HEK293 (cell line): ENCODE results near the gene R3HDM2.

Experiments
- CTCF ChIA-PET: fragments of 350-600 bp; formaldehyde crosslinking; extraction: SDS; loops from one replicate; lab custom pipeline; 2021; ENCODE audit warnings: antibody characterized with exemption; lab: Yijun Ruan, JAX
- POLR2A ChIA-PET: fragments of 300-600 bp; formaldehyde crosslinking; extraction: SDS; loops from one replicate; lab custom pipeline; 2020; ENCODE audit warnings: antibody characterized with exemption, inconsistent platforms; lab: Yijun Ruan, JAX
- H3K27ac ChIP-seq: fragments of 200-500 bp; sonication (Bioruptor generic); 2 replicates; pipeline ENCODE4 v1.5.1; 2014; ENCODE audit warnings: low read depth, low read length, control low read depth, inconsistent platforms; ENCODE audit errors: extremely low read depth
- H3K36me3 ChIP-seq, 2 experiments: fragments of 200-500 bp in 1 of 2; sonication (Bioruptor generic) in 1 of 2; 1 replicate in 1 of 2; 2 replicates in 1 of 2; pipeline ENCODE4 v1.5.1; 2014 to 2017; ENCODE audit warnings: inconsistent platforms in 2 of 2, low read length in 2 of 2; ENCODE audit not compliant: control insufficient read depth in 2 of 2, insufficient read depth in 1 of 2
- H3K4me1 ChIP-seq: fragments of 200-500 bp; sonication (Bioruptor generic); 2 replicates; pipeline ENCODE4 v1.5.1; 2014; ENCODE audit warnings: mild to moderate bottlenecking, low read length, inconsistent platforms; ENCODE audit not compliant: control insufficient read depth, insufficient read depth
- H3K4me3 ChIP-seq: 2 replicates; pipeline ENCODE4 v1.5.1; 2011; ENCODE audit warnings: low read depth, mild to moderate bottlenecking, control low read depth, low read length, moderate library complexity
- H3K9me3 ChIP-seq: fragments of 200-500 bp; sonication (Bioruptor generic); 2 replicates; pipeline ENCODE4 v1.5.1; 2014; ENCODE audit warnings: low read depth, low read length, inconsistent platforms; ENCODE audit not compliant: control insufficient read depth, insufficient read depth
- GFI1B ChIP-seq: fragments of 450-650 bp; formaldehyde crosslinking; IDR thresholded peaks from 2 replicates; pipeline ENCODE4 v1.5.1; 2016; ENCODE audit warnings: missing biosample characterization, missing genetic modification characterization
- GLIS2 ChIP-seq: fragments of 450-650 bp; formaldehyde crosslinking; IDR thresholded peaks from 2 replicates; pipeline ENCODE4 v1.5.1; 2016; ENCODE audit warnings: missing biosample characterization, missing genetic modification characterization
- KLF8 ChIP-seq: fragments of 450-650 bp; formaldehyde crosslinking; IDR thresholded peaks from 2 replicates; pipeline ENCODE4 v1.5.1; 2016; ENCODE audit warnings: missing biosample characterization, missing genetic modification characterization
- SCRT2 ChIP-seq: fragments of 450-650 bp; formaldehyde crosslinking; IDR thresholded peaks from 2 replicates; pipeline ENCODE4 v1.5.1; 2016; ENCODE audit warnings: missing biosample characterization, missing genetic modification characterization
- SETDB1 ChIP-seq: IDR thresholded peaks from one replicate; pipeline ENCODE4 v1.6.1; 2017; ENCODE audit warnings: mild to moderate bottlenecking, low read length, moderate library complexity, mixed read lengths; ENCODE audit not compliant: insufficient read length
- SP2 ChIP-seq: fragments of 450-650 bp; formaldehyde crosslinking; IDR thresholded peaks from 2 replicates; pipeline ENCODE4 v1.5.1; 2016; ENCODE audit warnings: missing biosample characterization, missing genetic modification characterization
- TCF7L2 ChIP-seq: IDR thresholded peaks from 2 replicates; pipeline ENCODE4 v1.6.1; 2011; ENCODE audit warnings: low read depth, mild to moderate bottlenecking, inconsistent platforms, low read length, moderate library complexity, borderline replicate concordance
- ZBTB7A ChIP-seq: fragments of 450-650 bp; formaldehyde crosslinking; IDR thresholded peaks from 2 replicates; pipeline ENCODE4 v1.5.1; 2016; ENCODE audit warnings: low read depth, missing biosample characterization, missing genetic modification characterization
- ZFP37 ChIP-seq: fragments of 450-650 bp; formaldehyde crosslinking; IDR thresholded peaks from 2 replicates; pipeline ENCODE4 v1.5.1; 2016; ENCODE audit warnings: missing biosample characterization, missing genetic modification characterization
- ZIC2 ChIP-seq: fragments of 450-650 bp; formaldehyde crosslinking; IDR thresholded peaks from 2 replicates; pipeline ENCODE4 v1.5.1; 2016; ENCODE audit warnings: missing biosample characterization, missing genetic modification characterization
- ZNF112 ChIP-seq: fragments of 450-650 bp; formaldehyde crosslinking; IDR thresholded peaks from 2 replicates; pipeline ENCODE4 v1.5.0; 2017; ENCODE audit warnings: missing biosample characterization, missing genetic modification characterization
- ZNF146 ChIP-seq: fragments of 450-650 bp; formaldehyde crosslinking; IDR thresholded peaks from 2 replicates; pipeline ENCODE4 v1.5.1; 2016; ENCODE audit warnings: missing biosample characterization, missing genetic modification characterization
- ZNF155 ChIP-seq: fragments of 450-650 bp; formaldehyde crosslinking; IDR thresholded peaks from 2 replicates; pipeline ENCODE4 v1.5.1; 2016; ENCODE audit warnings: missing biosample characterization, missing genetic modification characterization
- ZNF221 ChIP-seq: fragments of 450-650 bp; formaldehyde crosslinking; IDR thresholded peaks from 2 replicates; pipeline ENCODE4 v1.5.1; 2017; ENCODE audit warnings: missing biosample characterization, missing genetic modification characterization, borderline replicate concordance
- ZNF311 ChIP-seq: fragments of 450-650 bp; formaldehyde crosslinking; IDR thresholded peaks from 2 replicates; pipeline ENCODE4 v1.5.1; 2017; ENCODE audit warnings: missing biosample characterization, missing genetic modification characterization, borderline replicate concordance
- ZNF394 ChIP-seq: fragments of 450-650 bp; formaldehyde crosslinking; IDR thresholded peaks from 2 replicates; pipeline ENCODE4 v1.5.1; 2016; ENCODE audit warnings: missing biosample characterization, missing genetic modification characterization, mild to moderate bottlenecking, moderate library complexity, borderline replicate concordance
- ZNF404 ChIP-seq: fragments of 450-650 bp; formaldehyde crosslinking; IDR thresholded peaks from 2 replicates; pipeline ENCODE4 v1.5.1; 2017; ENCODE audit warnings: missing biosample characterization, missing genetic modification characterization
- ZNF433 ChIP-seq: fragments of 450-650 bp; formaldehyde crosslinking; IDR thresholded peaks from 2 replicates; pipeline ENCODE4 v1.5.1; 2016; ENCODE audit warnings: missing biosample characterization, missing genetic modification characterization, low read depth
- ZNF510 ChIP-seq: fragments of 450-650 bp; formaldehyde crosslinking; IDR thresholded peaks from 2 replicates; pipeline ENCODE4 v1.5.1; 2018; ENCODE audit warnings: mild to moderate bottlenecking, missing genetic modification characterization, missing biosample characterization; ENCODE audit not compliant: insufficient replicate concordance
- ZNF560 ChIP-seq: fragments of 450-650 bp; formaldehyde crosslinking; IDR thresholded peaks from 2 replicates; pipeline ENCODE4 v1.5.1; 2017; ENCODE audit warnings: missing biosample characterization, missing genetic modification characterization, borderline replicate concordance
- ZNF561 ChIP-seq: fragments of 450-650 bp; IDR thresholded peaks from 2 replicates; pipeline ENCODE4 v1.5.1; 2018; ENCODE audit warnings: missing biosample characterization, missing genetic modification characterization, borderline replicate concordance
- ZNF623 ChIP-seq: fragments of 450-650 bp; formaldehyde crosslinking; IDR thresholded peaks from 2 replicates; pipeline ENCODE4 v1.5.1; 2016; ENCODE audit warnings: missing biosample characterization, missing genetic modification characterization
- ZNF670 ChIP-seq: fragments of 450-650 bp; formaldehyde crosslinking; IDR thresholded peaks from 2 replicates; pipeline ENCODE4 v1.5.1; 2016; ENCODE audit warnings: missing biosample characterization, missing genetic modification characterization, low read depth
- ZNF707 ChIP-seq: fragments of 450-650 bp; formaldehyde crosslinking; IDR thresholded peaks from 2 replicates; pipeline ENCODE4 v1.5.1; 2016; ENCODE audit warnings: missing biosample characterization, missing genetic modification characterization
- ZNF785 ChIP-seq: fragments of 450-650 bp; formaldehyde crosslinking; IDR thresholded peaks from 2 replicates; pipeline ENCODE4 v1.5.1; 2016; ENCODE audit warnings: missing biosample characterization, missing genetic modification characterization
- ZXDB ChIP-seq: fragments of 450-650 bp; formaldehyde crosslinking; IDR thresholded peaks from 2 replicates; pipeline ENCODE4 v1.5.1; 2016; ENCODE audit warnings: missing biosample characterization, missing genetic modification characterization
- TF ChIP-seq, protein P1 (sequence below): fragments of 450-650 bp; formaldehyde crosslinking; IDR thresholded peaks from 2 replicates; pipeline ENCODE4 v1.5.1; 2016; ENCODE audit warnings: missing biosample characterization, missing genetic modification characterization
- TF ChIP-seq, protein P2 (sequence below): fragments of 450-650 bp; formaldehyde crosslinking; optimal IDR thresholded peaks from 2 replicates; pipeline ENCODE3; 2016; ENCODE audit warnings: missing biosample characterization, mild to moderate bottlenecking, missing genetic modification characterization
- TF ChIP-seq, protein P3 (sequence below): fragments of 450-650 bp; formaldehyde crosslinking; IDR thresholded peaks from 2 replicates; pipeline ENCODE4 v1.5.1; 2016; ENCODE audit warnings: missing biosample characterization, missing genetic modification characterization, low read depth

R3HDM2 gene

DNA sequence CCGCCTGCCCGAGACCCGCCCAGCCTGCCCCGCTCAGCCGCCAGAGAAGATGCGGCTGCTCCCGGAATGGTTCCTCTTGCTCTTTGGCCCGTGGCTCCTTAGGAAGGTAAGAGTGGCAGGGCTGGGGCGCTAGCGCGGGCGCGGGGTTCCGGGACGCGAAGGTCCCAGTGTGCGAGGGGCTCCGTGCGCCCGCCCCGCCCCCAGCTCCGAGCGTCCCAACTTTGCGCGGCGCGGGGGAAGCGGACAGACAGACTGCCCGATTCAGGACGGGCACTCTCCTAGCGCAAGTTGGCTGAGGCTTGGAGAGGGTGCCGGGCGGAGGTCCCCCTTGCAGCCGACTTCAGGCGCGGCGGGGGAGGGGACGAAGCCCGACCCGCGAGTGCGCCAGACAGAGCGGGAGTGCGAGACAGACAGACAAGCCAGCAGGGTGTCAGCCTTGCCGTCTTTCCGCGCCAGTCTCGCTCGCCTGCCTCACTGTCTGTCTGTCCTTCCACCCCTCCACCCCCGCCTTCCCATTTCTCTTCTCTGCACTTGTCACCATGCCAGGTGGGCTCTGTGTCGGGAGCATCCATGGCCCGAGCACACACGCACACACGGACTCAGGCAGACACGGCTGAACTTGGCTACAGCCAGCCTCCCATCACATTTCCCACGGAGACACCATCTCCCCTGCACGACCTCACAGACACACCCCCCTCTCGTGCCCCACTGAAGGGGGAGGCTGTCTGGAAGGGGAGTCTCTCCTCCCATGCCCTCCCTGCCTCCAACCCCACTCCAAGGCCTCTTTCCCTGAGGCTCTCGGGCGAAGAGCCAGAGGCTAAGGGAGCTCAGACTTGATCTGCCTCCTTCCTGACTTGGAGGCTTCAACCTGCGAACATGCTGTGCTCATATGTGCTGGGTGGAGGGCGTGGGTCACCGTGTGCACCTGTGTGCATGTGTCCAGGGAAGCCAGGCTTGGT lies 213.6 kb downstream of the R3HDM2 start (continued):
- no peak for TF ChIP-seq ZNF510
- TF ChIP-seq ZNF785 (tag by site-specific recombination), result no peak
- TF ChIP-seq ZXDB, result no peak
- no peak for TF ChIP-seq ZNF112 (tag by site-specific recombination)
- TF ChIP-seq SETDB1, result no peak
- no peak for TF ChIP-seq ZNF394 (tag by site-specific recombination)
- TF ChIP-seq ZNF155 (tag by site-specific recombination), result no peak
- TF ChIP-seq, protein P1, sequence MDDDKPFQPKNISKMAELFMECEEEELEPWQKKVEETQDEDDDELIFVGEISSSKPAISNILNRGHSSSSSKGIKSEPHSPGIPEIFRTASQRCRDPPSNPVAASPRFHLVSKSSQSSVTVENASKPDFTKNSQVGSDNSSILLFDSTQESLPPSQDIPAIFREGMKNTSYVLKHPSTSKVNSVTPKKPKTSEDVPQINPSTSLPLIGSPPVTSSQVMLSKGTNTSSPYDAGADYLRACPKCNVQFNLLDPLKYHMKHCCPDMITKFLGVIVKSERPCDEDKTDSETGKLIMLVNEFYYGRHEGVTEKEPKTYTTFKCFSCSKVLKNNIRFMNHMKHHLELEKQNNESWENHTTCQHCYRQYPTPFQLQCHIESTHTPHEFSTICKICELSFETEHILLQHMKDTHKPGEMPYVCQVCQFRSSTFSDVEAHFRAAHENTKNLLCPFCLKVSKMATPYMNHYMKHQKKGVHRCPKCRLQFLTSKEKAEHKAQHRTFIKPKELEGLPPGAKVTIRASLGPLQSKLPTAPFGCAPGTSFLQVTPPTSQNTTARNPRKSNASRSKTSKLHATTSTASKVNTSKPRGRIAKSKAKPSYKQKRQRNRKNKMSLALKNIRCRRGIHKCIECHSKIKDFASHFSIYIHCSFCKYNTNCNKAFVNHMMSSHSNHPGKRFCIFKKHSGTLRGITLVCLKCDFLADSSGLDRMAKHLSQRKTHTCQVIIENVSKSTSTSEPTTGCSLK (tag by site-specific recombination), result no peak
- no peak for TF ChIP-seq ZNF404 (tag by site-specific recombination)
- no peak for TF ChIP-seq ZNF221
- no peak for TF ChIP-seq ZFP37 (tag by site-specific recombination)
- no peak for TF ChIP-seq ZNF146
- no peak for TF ChIP-seq TCF7L2
- TF ChIP-seq GFI1B (tag by site-specific recombination), result no peak
- TF ChIP-seq, protein P2, sequence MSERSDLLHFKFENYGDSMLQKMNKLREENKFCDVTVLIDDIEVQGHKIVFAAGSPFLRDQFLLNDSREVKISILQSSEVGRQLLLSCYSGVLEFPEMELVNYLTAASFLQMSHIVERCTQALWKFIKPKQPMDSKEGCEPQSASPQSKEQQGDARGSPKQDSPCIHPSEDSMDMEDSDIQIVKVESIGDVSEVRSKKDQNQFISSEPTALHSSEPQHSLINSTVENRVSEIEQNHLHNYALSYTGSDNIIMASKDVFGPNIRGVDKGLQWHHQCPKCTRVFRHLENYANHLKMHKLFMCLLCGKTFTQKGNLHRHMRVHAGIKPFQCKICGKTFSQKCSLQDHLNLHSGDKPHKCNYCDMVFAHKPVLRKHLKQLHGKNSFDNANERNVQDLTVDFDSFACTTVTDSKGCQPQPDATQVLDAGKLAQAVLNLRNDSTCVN, result peak; percentile 87
- TF ChIP-seq, all 188 proteins: peak for 48

DNA sequence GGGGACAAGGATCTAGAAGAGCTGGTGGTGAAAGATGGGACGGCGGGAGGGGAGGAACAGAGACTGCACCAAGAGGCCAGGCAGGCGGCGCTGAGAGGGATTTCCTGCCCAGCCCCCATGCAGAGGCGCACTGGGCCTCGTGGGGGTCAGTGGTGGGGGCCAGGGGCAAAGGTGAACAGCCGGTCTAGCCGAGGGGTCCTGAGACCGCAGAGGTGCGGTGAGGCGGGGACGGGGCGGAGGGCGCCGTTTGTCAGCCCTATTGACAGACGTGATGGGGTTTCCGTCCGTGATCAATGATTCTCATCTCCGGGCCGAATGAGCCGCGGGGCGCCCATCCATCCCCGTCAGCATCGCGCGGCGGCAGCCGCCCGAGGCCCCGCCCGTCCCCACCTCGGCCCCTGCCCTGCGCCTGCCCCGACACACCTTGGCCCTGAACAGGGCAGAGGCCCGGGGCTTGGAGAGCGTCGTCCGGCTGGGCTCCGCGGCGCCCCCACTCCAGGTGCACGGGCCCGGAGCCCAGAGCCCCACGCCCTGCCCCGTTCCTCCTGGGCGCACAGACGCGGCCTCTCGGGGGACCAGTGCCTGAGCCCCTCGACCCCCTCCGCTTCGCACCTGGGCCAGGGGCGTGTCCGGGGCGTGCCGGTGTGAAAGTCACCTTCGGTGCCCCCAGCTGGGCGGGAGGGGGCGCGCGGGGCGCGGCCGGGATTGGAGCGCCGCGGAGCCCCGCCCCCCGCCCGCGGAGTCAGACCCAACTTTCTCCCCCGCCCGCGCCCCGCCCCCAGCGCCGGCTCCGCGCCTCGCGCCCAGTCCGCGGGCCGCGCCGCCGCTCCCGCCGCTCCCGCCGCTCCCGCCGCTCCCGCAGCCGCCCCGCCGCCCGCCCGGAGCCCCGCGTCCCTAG lies 214.6 kb downstream of the R3HDM2 start, which contains the start of gene NXPH4:
Gene NXPH4 (plus strand): TSS at position 781 of the 898 bp plus-strand sequence. CDS start 176 bp downstream, outside the sequence.
- ChIA-PET CTCF (interaction anchor here (0.5 to 8.8 kb wide), 4 partner anchors 21 to 735 kb away, joined by 3 to 628 read pairs (median 39); partner anchors contain the start of genes INHBC, INHBE and SHMT2), POLR2A (interaction anchor here (0.8 to 4.8 kb wide), 3 partner anchors 14 to 26 kb away, joined by 4 to 44 read pairs (median 14); partner anchors contain the start of gene SHMT2)
- peak within 1 kb of the TSS; percentile 74; the same call in 1 of the 2 replicates for H3K27ac ChIP-seq
- H3K9me3 ChIP-seq, result no peaks in the 10 kb centered on the region
- peaks cover 5% of the 10 kb centered on the region for H3K4me1 ChIP-seq
- peaks cover 0 to 18% of the 10 kb centered on the region in 2 experiments; a peak in 1 of 3 replicates for H3K36me3 ChIP-seq
- peak within 1 kb of the TSS; percentile 61 for H3K4me3 ChIP-seq
- TF ChIP-seq ZNF433 (tag by site-specific recombination) (no peak), ZNF707 (tag by site-specific recombination) (no peak), ZBTB7A (peak; percentile 52; the same call in 1 of the 2 replicates), ZNF670 (tag by site-specific recombination) (no peak), KLF8 (peak; percentile 62; the same call in 1 of the 2 replicates), SCRT2 (0 out of 2 replicates have a peak, but pooled peaks have one; percentile 46), ZNF561 (tag by site-specific recombination) (peak; percentile 44; the same call in 1 of the 2 replicates), GLIS2 (tag by site-specific recombination) (peak; percentile 93), SETDB1 (no peak), ZNF311 (no peak), ZNF560 (tag by site-specific recombination) (no peak), ZIC2 (tag by site-specific recombination) (peak; percentile 80), SP2 (no peak; the same call in none of the 2 replicates), GFI1B (tag by site-specific recombination) (0 out of 2 replicates have a peak, but pooled peaks have one; percentile 33), ZNF623 (tag by site-specific recombination) (no peak)
- TF ChIP-seq, protein P3, sequence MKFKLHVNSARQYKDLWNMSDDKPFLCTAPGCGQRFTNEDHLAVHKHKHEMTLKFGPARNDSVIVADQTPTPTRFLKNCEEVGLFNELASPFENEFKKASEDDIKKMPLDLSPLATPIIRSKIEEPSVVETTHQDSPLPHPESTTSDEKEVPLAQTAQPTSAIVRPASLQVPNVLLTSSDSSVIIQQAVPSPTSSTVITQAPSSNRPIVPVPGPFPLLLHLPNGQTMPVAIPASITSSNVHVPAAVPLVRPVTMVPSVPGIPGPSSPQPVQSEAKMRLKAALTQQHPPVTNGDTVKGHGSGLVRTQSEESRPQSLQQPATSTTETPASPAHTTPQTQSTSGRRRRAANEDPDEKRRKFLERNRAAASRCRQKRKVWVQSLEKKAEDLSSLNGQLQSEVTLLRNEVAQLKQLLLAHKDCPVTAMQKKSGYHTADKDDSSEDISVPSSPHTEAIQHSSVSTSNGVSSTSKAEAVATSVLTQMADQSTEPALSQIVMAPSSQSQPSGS (tag by site-specific recombination), result no peak
